Measurements from ENCODE around the gene COL28A1.

DNA sequence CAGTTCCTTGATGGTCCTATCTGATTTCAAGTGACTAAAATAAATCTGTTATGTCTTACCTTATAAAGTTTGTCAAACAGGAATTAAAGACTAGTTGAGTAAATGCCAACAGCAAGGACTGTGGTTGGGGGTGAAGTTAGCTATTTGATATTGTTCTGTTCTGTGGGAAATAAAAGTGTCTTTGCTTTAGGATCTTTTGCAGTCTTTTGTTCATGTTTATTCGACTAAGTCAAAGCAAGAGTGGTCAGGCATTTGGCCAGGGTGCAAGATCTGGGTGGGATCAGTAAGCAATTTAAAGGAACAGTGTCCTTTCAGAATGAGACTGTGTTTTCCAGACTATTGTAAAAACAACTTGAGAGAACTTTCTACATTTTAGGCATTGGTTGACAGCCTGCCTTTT lies at the start of gene COL28A1:
- no peak for TF ChIP-seq POLR2AphosphoS5 (IDR thresholded peaks at IDR 0.05; ENCODE audit: low read depth, low read length)
- no peak for TF ChIP-seq POLR2A (IDR thresholded peaks at IDR 0.05; ENCODE audit: low read depth, low read length)
- no peak for TF ChIP-seq POU2F2 (IDR thresholded peaks at IDR 0.05; ENCODE audit: low read depth, low read length)
- no peak for TF ChIP-seq SPI1 (IDR thresholded peaks at IDR 0.05; ENCODE audit: low read depth, low read length)

Data from GM12891 (cell line).